GM20000 (cell line): ENCODE measurements around the gene TRMT6.

Experiments used
- DNase-seq: peaks from one replicate; pipeline ENCODE4 v3.0.0; 2012; ENCODE audit warnings: low spot score
- CTCF ChIP-seq: IDR thresholded peaks from 2 replicates; pipeline ENCODE4 v1.5.1; 2012; ENCODE audit warnings: mild to moderate bottlenecking, control low read depth; ENCODE audit errors: extremely low read depth, missing control alignments

Gene TRMT6

DNA sequence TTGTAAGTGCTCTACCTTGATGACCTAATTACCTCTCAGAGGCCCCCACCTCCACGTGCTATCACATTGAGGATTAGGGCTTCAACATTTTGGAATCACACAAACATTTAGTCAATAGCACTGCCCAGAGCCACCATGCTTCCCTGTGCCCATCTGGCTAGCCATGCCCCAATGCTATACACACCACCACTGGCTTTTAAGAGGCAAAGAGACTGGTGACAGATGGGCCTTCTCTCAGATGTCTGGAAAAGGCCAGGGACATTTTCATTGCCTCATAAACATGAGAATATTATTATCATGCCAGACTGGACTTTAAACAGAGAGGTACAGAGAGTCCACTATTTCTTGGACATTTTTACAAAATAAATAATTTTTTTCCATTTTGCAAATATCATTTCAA lies 29.8 kb downstream of the TRMT6 start:
- no peak for TF ChIP-seq CTCF
- DNase-seq, result no peak

DNA sequence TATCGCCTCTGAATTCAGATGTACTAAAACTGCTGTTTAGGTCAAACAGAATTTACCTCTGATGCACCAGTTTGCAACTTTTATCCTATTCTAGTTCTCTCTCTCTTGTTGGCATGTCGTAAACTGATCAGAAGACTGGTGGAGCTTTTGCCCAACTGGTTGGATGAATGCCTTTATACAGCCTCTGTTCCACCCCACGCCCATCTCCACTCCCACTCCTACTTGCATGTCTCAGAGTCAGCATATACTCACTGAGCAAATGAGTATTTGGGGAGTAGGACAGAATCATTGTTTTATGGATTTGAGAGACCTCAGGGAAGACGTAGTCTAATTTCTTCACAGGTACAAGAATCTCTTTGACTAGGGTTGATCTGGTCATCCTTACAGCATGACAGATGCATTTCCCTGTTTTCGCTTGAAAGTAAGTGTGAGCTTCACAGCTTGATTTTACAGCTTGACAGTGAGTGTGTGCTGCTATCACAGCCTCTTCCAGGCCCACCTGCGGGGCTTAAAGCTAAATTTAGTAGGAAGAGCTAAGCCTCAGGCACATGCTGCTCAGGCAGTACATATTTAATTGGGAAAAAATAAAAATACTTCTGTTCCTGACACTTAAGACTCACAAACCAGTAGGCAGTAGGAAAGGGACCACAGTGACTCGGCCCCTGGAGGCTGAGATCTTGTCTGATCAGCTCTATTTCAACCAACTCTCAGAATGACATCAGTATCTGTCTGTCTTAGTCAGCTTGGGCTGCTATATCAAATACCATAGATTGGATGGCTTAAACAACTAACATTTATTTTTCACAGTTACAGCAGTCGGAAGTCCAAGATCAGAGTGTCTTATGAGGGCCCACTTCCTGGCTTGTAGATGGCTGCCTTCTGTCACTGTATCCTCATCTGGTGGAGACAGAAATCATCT lies 30.4 kb downstream of the TRMT6 start:
- no peak for TF ChIP-seq CTCF

DNA sequence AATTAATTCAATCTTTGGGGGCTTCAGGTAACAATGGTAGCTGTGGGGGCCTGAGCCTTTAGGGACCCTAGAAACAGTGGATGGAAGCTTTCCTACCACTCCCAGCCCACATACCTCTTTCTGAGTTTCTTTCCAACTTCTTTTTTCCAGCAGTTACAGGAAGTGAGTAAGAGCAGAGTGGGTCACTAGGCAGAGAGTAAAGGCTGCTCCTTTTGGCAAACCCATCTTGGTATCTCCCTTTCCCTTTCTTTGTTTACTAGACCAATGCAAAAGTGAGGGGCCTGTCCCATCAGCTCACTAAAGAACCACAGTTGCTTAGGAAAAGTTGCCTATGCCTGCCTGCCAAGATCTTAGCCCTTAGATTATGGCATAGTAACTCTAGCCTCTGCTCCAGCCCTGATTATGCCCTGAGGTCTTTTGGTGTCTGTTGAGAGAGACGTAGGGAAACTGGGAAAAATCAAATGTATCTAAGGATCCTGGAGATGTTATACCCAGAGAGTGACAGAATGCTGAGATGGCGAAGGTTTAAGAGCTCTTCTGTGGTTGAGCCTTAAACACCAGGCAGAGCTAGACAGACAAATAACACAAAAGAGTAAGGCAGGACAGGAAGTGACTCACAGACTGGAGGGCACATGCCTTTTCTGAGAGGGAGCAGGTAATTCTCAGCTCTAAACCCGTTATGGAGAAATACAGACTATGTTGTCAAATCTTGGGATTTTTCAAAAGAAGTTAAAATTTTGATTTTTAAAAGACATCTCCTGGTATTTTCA lies 31.3 kb downstream of the TRMT6 start:
- DNase-seq, result no peak
- no peak for TF ChIP-seq CTCF

More for the DNA sequence above, 30.4 kb downstream of the TRMT6 start:
- no peak for DNase-seq

- no peak for DNase-seq
These were observed 35.5 kb downstream of the TRMT6 start for GRCh38 chr20:5914859-5915258.

DNA sequence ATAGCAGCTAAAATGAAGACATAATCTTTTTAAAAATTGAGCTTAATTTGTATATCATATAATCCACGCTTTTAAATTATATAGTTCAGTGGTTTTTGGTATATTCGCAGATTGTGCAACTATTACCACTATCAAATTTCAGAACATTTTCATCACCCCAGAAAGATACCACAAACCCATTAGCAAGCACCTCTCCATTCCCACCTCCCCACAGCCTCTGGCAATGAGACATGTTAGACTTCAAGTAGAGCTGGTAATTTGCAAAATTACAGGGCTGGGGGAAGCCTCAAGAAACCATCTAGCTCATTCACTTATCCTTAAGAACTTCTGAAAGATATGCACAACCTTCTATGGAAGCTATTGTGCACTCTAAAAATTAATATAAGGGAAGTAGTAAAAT lies 37.2 kb downstream of the TRMT6 start:
- no peak for DNase-seq
- no peak for TF ChIP-seq CTCF

More at GRCh38 chr20:5914859-5915258, 35.5 kb downstream of the TRMT6 start:
- no peak for TF ChIP-seq CTCF

DNA sequence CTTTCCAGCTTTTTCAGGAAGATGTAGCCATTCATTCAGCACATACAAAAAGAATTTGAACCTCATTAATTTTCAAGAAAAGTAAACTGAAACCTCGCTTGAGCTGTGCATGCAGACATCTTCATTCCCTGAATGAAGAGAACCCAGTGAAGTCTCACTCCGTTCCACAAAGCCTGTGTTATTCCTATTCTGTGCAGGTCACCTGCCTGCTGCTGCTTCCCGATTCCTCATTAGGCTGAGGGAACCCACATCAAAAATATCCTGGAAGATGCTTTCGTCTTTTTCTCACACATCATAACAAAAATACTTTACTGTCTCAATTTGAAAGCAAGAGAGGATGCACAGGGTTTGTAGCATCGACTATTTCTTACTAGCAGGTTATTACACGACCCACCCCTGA lies 40.1 kb downstream of the TRMT6 start:
- no peak for DNase-seq
- TF ChIP-seq CTCF, result no peak

DNA sequence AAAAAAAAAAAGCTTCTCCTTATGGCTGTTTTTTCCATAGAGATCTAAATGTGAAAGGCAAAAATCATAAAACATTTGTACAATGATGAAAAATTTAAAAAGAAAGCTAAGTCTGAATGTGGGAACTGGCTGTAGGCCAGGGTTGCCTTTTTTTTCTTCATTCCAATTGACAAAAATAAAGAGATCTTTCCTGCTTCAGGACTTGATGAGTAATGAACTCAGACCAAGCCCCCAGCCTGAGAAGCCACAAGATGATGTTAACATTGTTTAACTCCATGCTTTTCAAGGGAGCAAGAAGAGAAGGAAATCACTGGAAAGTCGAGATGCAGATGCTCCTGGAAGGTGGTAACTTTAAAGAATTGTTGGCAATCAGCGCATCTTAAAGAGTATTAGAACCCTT lies 41.4 kb downstream of the TRMT6 start:
- no peak for TF ChIP-seq CTCF
- no peak for DNase-seq
